OCI-LY7 (cell line): Measurements from ENCODE around the gene CASP2.

Experiments used
- CTCF ChIP-seq: fragments of 200-600 bp; sonication (generic); conservative IDR thresholded peaks from 2 replicates; pipeline ENCODE4 v1.5.1; 2014; ENCODE audit warnings: mild to moderate bottlenecking, antibody characterized with exemption, low read length, moderate library complexity, mixed read lengths
- EZH2phosphoT487 ChIP-seq: fragments of 200-600 bp; sonication (generic); IDR thresholded peaks from 2 replicates; pipeline ENCODE4 v1.6.1; 2018; ENCODE audit warnings: low read depth, borderline replicate concordance, mild to moderate bottlenecking, mixed run types, antibody characterized with exemption, low read length, moderate library complexity, mixed read lengths

GRCh38 chr7:143296686-143297085, 8.5 kb downstream of the CASP2 start:
- TF ChIP-seq CTCF, result no peak
- no peak for TF ChIP-seq EZH2phosphoT487
